Mononuclear cell (primary cell): ENCODE measurements around the gene HABP2. TPM values are rescaled to one million over a fixed set of nuclear protein-coding genes. Genes with fewer than 3 reads are reported as not detected.

Experiments used
- H3K27me3 ChIP-seq: 2 replicates; pipeline ENCODE4 v1.6.0; 2011; ENCODE audit warnings: low read length, control low read depth; ENCODE audit not compliant: insufficient read depth
- H3K4me1 ChIP-seq: 2 replicates; pipeline ENCODE4 v1.5.1; 2011; ENCODE audit warnings: mild to moderate bottlenecking, low read length, control low read depth; ENCODE audit not compliant: insufficient read depth
- H3K4me3 ChIP-seq: 2 replicates; pipeline ENCODE4 v1.5.1; 2011; ENCODE audit warnings: mild to moderate bottlenecking, low read length, moderate library complexity
- H3K9me3 ChIP-seq: 2 replicates; pipeline ENCODE4 v1.5.1; 2011; ENCODE audit warnings: low read depth, mild to moderate bottlenecking, control low read depth, low read length
- total RNA-seq: library from RNA; depleted of rRNA; stranded (reverse); fragments of >200 nt; gene quantifications from one replicate; pipeline ENCODE4 v1.2.3, GENCODE V29; 2012

Gene HABP2
- total RNA-seq, 1 donor = not detected

DNA sequence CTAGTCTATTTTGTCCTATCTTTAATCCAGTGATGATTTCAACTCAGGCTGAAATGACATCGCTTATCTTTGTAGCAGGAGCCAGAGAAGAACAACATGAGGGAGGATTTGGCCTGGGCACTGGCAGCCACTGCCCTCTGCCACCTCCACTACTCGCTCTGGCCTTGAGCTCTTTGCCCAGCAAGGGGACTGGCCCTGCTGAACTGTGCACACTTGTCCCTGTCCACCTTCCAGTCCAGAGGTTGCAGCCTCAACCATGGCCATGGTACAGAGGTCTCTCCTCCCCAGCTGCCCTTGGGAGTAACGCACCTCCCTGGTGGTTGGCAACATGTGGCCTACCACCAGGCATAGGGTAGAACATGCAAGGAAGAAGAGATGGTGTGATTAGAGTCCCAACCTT, 8.4 kb downstream of the HABP2 start:
- peaks cover 2% of the 10 kb centered on the region for H3K27me3 ChIP-seq
- H3K4me3 ChIP-seq = no peak overlapping the region
- no peaks in the 10 kb centered on the region for H3K9me3 ChIP-seq
- H3K4me1 ChIP-seq = peaks cover 4% of the 10 kb centered on the region

DNA sequence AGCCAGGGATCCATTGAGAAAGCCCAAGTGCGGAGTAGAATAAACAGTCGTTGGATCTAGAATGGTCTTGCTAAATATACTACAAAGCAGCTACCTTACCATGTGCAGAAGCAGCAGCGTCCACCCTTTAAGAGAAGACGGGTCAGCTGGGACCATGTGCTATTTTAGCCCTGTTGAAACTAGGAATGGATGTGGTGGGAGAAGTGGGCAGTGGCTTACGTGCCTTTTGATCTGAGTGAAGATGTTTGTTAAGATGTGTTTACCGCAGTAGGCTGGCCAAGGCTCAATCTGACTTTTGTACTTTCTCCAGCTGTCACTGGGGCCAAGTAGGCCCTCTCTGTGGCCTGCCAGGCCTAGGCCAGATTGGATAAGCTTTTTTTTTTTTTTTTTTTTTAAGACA, 9.2 kb downstream of the HABP2 start:
- Histone ChIP-seq H3K27me3 (peaks cover 2% of the 10 kb centered on the region), H3K4me1 (peaks cover 4% of the 10 kb centered on the region), H3K4me3 (no peak overlapping the region), H3K9me3 (no peaks in the 10 kb centered on the region)

DNA sequence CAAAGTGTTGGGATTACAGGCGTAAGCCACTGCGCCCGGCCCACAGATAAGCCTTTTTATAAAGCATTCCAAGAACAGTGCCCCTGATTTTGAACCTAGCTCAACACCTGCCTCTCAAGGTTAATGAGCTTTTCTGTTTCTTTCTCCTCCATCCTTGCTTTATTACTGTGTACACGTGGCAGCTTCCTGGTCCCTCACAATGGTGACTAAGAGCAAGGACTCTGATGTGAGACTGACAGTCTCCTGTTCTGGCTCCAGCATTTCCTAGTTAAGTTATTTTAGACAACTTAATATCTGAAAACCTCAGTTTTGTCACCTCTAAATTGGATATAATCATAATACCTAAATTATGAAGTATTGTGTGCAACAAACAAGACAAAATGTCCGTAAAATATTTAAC, 9.9 kb downstream of the HABP2 start:
- Histone ChIP-seq H3K9me3 (no peaks in the 10 kb centered on the region), H3K4me3 (no peak overlapping the region), H3K4me1 (peaks cover 4% of the 10 kb centered on the region)

DNA sequence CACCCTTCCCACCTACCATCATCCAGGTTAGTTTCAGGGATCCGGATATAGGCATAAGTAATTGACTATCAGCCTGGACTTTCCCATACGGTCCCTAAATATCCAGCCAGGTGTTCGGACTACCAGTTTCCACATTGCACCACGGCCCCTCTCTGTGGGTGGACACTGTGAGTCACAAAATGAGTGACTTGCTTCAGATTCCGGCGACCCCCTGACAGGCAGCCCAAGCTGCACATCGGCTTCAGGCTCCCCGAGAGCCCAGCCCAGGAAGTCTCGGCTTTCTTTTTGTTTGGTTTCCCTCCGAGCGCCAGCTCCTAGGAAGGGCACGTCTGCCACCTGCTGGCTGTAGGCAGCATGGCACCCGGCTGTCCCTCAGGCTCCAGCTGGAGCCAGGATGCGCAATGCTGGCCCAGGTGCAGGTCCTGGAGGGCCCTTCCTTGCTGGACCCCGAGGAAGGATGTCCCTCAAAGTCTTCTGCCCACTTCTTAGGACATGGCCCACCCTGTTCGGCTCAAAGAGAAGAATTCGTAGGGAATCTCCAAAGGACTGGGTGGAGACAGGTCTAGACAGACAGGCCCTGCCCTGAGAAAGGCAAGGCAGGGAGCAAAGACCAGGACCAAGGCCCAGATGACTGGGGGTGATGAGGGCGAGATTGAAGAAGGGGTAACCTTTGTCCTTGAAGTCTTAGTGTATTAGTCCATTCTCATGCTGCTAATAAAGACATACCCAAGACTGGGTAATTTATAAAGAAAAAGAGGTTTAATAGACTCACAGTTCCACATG, 10.6 kb downstream of the HABP2 start:
- Histone ChIP-seq H3K4me3 (no peak overlapping the region), H3K9me3 (no peaks in the 10 kb centered on the region), H3K27me3 (no peaks in the 10 kb centered on the region), H3K4me1 (peaks cover 4% of the 10 kb centered on the region)

More for the DNA sequence above, 9.9 kb downstream of the HABP2 start:
- H3K27me3 ChIP-seq = no peaks in the 10 kb centered on the region

DNA sequence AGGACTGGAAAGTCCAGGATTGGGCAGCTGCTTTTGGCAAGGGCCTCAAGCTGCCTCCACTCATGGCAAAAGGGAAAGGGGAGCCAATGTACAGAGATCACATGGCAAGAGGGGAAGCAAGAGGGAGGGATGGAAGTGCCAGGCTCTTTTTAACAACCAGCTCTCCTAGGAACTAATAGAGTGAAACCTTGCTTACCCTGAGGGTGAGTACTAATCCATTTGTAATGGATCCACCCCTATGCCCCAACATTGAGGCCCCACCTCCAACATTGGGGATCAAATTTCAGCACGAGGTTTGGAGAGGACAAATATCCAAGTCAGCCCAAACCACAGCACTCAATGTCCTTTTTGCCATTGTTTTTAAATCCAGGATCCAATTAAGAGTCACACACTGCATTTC, 12.5 kb downstream of the HABP2 start:
- Histone ChIP-seq H3K27me3 (no peaks in the 10 kb centered on the region), H3K4me3 (no peak overlapping the region), H3K4me1 (peaks cover 4% of the 10 kb centered on the region), H3K9me3 (no peaks in the 10 kb centered on the region)

DNA sequence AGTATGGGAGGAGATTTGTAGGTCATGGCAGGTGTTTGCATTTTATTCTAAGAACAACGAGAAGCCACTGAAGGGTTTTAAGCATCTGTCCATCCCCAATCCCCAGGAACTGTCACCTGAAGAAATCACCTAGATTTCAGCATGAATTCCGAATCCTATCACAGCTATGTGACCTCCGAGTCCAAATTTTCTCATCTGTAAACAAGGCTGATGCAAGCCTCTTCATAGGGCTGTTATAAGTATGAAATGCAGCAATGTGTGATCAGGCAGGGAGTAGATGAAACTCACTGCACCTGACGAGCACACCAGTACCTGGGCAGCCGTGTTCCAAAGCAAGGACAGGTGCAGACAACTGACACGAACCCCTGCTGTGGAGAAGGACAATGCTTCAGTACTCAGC, 14.0 kb downstream of the HABP2 start:
- H3K9me3 ChIP-seq = no peaks in the 10 kb centered on the region
- no peak overlapping the region for H3K4me3 ChIP-seq
- H3K4me1 ChIP-seq = peaks cover 4% of the 10 kb centered on the region
- H3K27me3 ChIP-seq = no peaks in the 10 kb centered on the region

DNA sequence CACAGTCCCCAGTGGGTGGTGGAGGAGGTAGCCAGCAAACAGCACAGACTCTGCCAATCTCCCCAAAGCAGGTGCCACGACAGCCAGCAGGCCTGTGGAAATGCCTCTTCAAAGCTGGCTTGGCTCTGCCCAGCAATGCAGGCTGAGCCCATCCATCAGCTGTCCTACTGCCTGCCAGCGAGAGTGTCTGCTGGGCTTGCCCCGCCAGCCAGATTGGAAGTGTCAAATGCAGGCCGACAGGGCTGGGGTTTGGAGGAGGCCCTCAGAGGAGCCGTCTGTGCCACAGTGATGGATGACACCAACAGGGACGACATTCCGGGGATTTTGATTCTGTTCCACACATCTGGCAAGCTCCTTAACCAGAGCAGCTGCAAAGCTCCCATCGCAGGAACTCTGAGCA, 16.7 kb downstream of the HABP2 start:
- Histone ChIP-seq H3K27me3 (no peaks in the 10 kb centered on the region), H3K4me1 (no peaks in the 10 kb centered on the region), H3K4me3 (no peak overlapping the region), H3K9me3 (no peaks in the 10 kb centered on the region)

DNA sequence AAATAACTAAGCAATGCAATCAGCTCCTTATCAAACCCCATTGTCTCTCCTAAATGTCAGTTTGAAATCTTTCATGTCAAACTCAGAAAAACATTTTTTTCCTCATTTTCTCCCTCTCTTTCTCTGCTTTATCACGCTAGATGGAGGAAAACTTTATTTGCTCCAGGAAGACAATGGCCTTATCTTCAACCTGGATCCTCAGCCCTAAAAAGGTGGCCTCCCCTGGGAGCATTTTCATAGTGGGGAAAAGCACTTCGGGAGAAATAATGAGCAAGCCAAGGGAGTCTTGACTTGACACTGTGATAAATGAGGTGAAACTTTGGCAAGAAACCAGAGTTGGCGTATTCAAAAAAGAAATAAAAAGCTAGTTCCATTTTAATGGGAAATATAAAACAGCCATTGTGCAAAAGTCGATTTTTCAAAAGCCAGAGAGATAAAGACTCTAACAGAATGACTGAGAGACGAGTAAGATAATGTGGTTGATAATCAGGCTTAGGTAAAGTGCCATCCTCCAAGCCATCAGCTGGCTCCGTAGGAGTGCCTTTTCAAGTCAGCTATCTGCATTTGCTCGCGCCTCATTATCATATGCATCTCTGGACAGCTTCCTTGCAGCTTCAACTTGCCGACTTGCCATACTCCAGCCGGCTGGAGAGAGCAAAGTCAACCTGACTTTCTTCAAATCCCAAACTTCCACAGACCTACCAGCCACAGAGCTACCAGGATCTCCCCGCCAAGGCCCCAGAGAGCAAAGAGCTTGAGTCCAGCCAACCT, 19.9 kb downstream of the HABP2 start:
- no peaks in the 10 kb centered on the region for H3K27me3 ChIP-seq
- H3K4me1 ChIP-seq = no peaks in the 10 kb centered on the region
- no peaks in the 10 kb centered on the region for H3K9me3 ChIP-seq
- no peak overlapping the region for H3K4me3 ChIP-seq

DNA sequence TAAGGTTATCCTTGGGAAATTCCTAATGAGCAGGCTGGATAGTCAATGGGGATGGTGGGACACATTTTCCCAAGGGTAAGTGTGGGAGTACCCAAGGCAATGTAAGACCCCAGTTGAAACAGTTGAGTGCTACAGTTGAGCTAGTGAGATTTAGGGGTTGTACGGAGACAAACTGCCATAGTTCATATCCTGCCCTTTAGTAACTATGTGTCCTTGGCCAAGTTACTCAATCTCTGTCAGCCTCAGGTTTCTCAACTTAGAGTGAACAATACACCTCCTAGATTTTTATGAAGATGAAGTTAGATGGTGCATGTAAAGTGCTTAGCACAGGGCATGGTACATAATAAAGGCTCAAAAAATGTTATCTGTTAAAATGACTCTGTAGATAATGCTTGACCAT, 20.5 kb downstream of the HABP2 start:
- no peak overlapping the region for H3K4me3 ChIP-seq
- no peaks in the 10 kb centered on the region for H3K4me1 ChIP-seq
- no peaks in the 10 kb centered on the region for H3K27me3 ChIP-seq
- no peaks in the 10 kb centered on the region for H3K9me3 ChIP-seq

DNA sequence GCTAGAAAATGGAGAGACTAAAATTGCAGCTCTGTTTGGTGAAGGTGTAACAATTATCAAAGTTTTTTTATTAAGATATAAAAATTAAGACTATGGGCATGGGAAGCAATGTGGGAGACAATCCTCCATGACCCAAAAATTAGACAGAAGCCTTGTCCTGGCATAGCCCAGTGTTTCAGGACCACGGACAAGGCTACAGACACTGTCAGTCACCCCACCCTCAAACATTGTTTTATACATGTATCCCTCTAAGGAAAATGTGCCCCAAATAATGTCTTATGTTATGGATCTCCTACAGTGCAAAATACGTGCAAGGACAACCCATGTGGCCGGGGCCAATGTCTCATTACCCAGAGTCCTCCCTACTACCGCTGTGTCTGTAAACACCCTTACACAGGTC, 24.0 kb downstream of the HABP2 start:
- Histone ChIP-seq H3K9me3 (no peaks in the 10 kb centered on the region), H3K4me1 (no peaks in the 10 kb centered on the region), H3K4me3 (no peak overlapping the region), H3K27me3 (no peaks in the 10 kb centered on the region)

DNA sequence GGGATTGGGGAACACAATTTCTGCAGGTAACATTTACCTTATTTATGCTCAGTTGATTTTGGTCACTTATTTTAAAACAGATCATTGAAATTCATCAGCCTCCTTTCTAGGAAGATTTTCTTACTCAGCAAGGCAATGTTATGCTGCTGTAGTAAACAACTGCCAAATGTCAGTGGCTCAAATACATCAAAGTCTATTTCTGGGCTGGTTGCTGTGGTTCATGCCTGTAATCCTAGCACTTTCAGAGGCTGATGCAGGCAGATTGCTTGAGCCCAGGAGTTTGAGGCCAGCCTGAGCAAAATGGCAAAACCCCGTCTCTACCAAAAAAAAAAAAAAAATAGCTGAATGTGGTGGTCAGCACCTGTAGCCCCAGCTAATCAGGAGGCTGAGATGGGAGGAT, 25.9 kb downstream of the HABP2 start:
- Histone ChIP-seq H3K4me3 (no peak overlapping the region), H3K4me1 (no peaks in the 10 kb centered on the region), H3K27me3 (no peaks in the 10 kb centered on the region), H3K9me3 (no peaks in the 10 kb centered on the region)

DNA sequence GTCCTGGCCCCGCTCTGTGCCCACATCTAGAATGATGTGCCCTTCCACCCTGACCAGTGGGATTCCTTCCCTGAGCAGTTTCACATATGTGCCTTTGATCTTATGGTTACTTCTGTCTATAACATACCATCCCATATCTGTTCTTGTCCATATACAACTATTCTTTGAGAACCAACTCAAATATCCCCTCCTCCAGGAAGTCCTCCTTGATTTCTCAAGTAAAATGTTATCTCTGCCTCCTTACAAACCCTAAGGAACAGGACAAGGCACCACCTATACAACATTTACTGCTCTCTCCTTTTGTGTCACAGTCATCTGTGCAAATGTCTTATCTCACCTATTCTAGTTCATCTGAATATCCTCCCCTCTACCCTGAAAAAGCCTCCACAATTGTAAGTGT, 28.2 kb downstream of the HABP2 start:
- Histone ChIP-seq H3K4me3 (no peak overlapping the region), H3K4me1 (no peaks in the 10 kb centered on the region), H3K27me3 (no peaks in the 10 kb centered on the region), H3K9me3 (no peaks in the 10 kb centered on the region)

DNA sequence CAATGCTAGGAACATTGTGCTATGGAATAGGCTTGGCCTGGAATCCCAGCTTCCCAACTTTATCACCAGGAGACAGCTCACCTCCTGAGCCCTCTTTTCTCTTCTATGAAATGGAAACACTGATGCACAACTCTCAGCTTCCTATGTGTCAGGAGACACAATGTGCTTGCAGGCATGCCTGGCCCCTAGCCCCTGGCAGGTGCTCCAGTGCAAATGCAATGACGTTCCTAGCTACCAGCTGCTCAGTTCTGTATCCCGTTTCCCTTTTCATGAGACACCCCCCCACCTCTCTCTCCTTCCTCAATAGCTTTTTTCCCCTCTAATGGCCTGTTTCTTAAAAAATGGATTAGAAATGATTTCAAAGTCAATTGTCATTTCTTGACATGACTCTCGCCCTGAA, 30.7 kb downstream of the HABP2 start:
- H3K9me3 ChIP-seq = no peaks in the 10 kb centered on the region

DNA sequence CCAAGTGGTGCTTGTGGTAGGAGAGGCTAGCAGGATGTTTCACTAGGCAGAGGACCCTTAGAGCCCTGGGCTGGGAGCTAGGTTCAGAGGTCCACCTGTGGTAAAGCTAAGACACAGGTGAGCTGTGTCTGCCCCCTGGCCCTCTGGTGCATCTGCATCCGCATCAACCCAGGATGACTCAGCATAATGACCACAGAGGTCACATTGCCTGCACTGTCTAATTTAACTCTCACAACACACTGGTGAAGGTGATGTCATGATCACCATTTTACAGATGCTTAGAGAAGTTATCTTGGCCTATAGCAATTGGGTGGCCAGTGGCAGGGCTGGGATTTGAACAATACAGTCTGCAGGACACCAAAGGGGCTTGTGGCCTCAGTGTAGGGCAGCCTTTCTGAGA, 33.1 kb downstream of the HABP2 start:
- no peak overlapping the region for H3K4me3 ChIP-seq

More for the DNA sequence above, 30.7 kb downstream of the HABP2 start:
- no peaks in the 10 kb centered on the region for H3K27me3 ChIP-seq
- H3K4me1 ChIP-seq = no peaks in the 10 kb centered on the region
- H3K4me3 ChIP-seq = no peak overlapping the region

DNA sequence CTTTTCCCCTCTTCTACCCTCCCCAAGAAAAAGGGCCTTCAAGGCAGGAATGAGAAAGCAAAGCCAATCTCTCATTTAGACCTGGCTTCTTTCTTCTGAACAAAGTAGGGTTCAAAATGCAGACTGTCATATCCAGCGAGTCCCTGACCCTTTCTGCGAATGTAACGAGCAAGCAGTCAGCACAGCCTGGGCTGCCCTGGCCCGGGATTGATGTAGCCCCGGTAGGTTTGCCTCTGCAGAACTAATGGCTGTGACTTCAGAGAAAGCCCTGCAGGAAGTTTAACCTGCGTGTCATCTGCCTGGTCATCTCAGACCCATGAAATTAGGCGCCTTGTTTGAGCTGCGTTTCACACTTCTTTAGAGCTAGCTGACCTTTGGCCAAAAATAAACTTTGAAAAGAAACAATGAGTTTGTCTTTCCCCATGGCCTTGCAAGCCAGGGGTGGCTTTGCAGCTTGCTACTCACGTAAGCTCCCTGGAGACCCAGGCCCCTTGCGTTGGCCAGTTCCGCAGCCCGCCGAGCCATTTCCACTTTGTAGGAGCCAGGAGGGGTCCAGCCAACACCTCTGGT, 36.4 kb downstream of the HABP2 start:
- Histone ChIP-seq H3K4me1 (no peaks in the 10 kb centered on the region), H3K9me3 (no peaks in the 10 kb centered on the region), H3K4me3 (no peak overlapping the region), H3K27me3 (no peaks in the 10 kb centered on the region)

More for the DNA sequence above, 33.1 kb downstream of the HABP2 start:
- Histone ChIP-seq H3K4me1 (no peaks in the 10 kb centered on the region), H3K27me3 (no peaks in the 10 kb centered on the region), H3K9me3 (no peaks in the 10 kb centered on the region)
